IPS-NIHi11 (cell line): ENCODE results near the gene POU2AF2.
"Not testable (repeated sequence)": the region's sequence is repeated elsewhere in the genome, so short reads cannot be mapped to it uniquely, and the experiment has no call there.

ENCODE experiments used
- DNase-seq: peaks from one replicate; pipeline ENCODE4 v3.0.0; 2012; ENCODE audit warnings: mixed read lengths, low spot score

The POU2AF2 gene

DNA sequence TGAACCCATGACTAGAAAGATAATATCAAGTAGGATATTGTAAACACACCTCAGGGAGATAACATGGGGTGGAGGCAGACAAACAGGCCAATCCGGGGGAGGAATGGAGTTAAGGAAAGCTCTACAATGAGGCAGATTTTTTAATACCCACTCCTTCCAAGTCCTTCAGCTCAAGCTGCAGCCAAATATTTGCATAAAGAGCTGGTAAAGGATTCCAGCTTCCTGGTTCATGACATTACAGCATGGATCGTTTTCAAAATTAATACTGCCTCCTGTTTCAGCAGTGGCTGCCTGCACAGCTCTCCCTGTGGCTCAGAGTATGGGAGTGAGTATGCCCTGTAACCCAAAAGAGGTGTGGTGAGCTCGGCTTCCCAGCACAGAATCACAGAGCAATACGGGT lies 57.9 kb downstream of the POU2AF2 start:
- DNase-seq: no peak

DNA sequence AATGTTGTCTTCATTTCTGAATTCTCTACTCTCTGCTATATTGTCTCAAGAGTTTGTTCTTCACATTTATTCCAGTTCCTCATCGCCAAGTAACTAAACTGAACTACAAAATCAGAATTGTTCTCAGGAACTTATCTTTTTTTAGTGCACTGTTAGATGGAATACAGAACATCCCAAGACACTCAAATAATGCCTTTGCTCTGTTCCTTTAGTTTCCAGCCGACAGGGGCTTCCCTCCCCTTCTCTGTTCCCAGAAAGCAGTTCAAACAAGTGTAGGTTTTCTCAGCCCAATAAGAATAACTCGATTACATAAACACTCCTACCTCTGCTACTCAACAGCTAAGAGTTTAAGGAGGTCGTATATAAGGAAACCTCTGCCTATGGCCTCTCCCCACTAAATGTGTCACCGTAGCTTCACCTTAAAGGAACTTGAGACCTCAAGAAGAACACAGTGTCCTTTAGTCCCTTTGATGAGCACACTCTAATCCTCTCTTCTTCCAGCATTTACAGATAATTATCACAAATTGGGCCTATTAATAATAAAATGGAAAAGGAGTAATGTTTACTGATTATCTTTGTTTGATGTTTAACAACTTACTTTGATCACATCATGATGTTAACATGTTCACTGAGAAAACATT lies 59.8 kb downstream of the POU2AF2 start:
- no peak for DNase-seq

DNA sequence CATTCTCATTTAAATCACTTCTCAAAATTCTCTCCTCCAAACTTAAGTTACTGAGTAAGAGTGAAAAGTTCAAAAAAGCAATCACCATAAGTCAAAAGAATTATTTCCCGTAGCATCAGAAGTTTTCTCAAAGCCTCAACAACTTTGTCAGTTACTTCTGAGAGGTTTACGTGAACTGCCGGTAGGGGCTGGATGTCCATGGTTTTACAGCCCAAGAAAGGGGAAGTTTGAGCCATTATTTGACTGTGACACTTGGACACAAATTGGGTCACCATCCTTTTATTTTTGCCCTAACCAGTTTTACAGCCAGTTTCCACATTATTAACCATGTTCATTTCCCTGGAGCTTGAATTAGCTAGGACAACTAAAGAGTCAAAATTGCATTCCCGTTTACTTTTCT lies 60.4 kb downstream of the POU2AF2 start:
- no peak for DNase-seq

GRCh38 chr11:111306321-111306720 lies 60.8 kb downstream of the POU2AF2 start:
- DNase-seq: no peak

GRCh38 chr11:111307472-111308108 lies 62.1 kb downstream of the POU2AF2 start:
- no peak for DNase-seq

- no peak for DNase-seq
Observed at GRCh38 chr11:111308140-111308539, 62.6 kb downstream of the POU2AF2 start.

- no peak for DNase-seq
Observed at GRCh38 chr11:111309215-111309915, 63.8 kb downstream of the POU2AF2 start.

DNA sequence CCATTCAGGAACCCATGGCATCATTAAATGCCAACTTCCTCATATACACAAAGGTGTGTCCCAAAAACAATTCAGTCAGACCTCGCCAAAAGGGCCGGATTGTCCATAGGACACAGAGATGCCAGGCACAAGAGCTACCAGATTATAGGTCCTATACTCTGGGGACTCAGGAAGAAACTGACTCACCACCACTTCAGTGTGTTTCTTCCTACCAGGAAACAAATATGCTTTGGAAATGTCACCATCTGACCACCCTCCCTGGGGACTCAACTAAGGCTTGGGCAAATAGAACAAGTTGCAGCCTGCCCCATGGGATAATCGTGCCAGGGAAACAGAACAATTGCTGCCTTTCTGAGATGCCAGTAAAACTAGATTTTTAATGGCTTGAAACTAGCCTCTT lies 64.6 kb downstream of the POU2AF2 start:
- DNase-seq: no peak

DNA sequence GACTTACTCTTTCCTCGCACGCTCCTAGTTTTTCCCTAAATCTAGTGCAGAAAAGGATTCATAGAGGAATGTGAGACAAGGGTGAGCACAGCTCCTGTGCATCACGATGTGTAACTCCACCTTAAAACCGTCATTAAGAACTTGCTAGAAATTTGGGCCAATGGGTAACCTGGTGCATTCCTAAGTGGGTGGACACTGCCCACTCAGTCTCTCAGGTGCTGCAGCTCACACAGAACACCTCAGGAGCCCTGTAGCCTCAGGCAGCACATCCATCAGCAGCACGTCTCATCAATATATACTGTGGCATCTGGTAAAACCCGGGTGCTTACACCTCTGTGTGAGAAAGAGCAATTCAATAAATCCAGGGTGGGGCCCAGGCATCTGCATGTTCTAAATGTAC lies 65.2 kb downstream of the POU2AF2 start:
- no peak for DNase-seq

GRCh38 chr11:111312076-111312475 lies 66.6 kb downstream of the POU2AF2 start:
- DNase-seq: no peak

DNA sequence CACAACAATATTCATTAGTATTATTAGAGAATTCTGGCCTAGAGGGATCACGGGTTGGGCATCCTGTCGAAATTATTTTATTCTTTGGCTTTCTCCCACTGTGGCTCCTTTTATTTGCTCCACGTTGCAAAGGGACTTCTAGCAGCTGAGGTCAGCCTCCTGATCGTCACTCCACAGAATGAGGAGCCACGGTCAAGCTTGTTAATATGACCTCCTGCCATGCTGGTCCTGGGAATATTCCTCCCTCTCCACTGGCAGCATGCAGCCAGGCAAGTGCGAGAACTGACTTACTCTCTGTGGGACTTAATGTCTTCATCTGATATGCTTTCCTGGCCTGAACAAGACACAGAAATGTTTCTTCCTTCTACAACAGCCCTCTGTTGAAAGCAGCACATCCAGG lies 73.8 kb downstream of the POU2AF2 start:
- DNase-seq: no peak

GRCh38 chr11:111320199-111320598 lies 74.7 kb downstream of the POU2AF2 start:
- not testable (repeated sequence) for DNase-seq

DNA sequence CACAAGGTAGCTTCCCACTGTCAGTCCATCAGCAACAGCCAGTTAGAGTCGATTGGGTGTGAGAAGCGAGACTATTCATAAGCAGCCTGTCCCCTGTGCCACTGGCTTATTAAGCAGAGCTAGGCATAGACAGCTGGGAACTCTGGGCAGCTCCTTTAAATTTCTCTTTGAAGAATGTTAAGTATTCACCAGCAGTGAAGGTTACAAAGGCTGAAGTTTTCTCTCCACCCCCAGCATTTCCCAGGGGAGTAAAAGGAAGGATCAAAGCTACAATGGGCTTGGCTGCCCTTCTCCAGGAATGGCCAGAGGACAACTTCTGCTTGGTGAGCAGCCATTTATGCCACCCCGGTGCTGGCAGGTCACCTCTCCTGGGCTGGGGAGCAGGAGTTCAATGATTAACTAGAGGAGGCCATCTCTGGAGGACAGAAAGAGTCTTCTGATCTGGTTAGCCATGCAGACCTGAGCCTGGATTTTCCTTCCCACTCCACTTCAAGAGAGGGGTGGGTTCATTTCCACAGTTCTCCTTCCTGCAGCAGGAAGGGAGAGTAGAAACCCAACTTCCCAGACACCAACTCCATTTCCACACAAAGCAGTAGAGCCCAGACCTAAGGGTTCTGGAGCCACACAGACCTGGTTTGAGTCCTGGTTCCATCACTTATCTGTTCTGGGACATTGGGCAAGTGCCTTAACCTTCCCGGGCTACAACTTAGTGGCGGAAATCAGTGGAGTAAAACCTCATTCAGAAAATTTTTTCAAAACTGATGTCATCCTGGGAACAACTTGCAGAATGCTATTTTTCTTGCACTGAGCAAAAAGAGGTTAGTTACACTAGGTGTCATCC lies 75.4 kb downstream of the POU2AF2 start:
- DNase-seq: no peak

DNA sequence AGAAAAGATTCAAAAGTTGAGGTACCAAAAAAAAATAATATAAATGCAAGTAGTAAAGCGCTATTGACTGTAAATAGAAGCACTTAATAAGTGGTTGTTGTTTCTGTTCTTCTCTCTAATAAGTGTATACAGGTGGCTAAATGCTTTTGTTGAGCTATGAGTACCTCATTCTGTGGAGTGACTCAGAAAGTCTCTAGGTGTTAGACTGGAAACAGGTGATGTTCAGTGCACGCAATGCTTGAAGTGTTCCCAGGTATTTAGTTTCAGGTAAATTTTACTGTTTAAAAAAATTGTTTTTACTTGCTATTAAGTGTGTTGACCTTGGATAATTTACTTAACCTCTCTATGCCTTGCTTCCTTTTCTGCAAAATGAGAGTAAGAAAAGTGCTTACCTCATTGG lies 77.0 kb downstream of the POU2AF2 start:
- DNase-seq: no peak

DNA sequence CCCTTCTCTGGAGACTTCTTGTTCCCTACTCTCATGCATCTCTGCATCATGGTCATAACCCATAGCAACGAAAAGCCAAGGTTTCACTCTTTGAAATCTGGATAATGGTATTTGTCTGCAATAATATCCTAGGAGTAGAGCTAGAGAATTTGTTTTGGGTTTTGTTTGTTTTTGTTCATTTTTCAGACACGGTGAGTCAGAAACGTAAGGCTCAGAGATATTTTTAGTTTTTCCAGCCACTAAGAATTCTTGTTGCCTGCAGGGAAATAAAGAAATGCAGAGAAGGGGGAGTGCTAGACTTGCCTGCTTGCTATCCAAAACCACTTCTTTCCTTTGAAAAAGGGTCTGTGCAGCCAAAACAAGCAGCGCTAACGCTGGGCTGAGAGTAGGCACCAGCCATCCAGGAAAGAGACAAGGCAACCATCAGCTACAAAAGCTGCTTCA lies 78.8 kb downstream of the POU2AF2 start:
- DNase-seq: no peak

DNA sequence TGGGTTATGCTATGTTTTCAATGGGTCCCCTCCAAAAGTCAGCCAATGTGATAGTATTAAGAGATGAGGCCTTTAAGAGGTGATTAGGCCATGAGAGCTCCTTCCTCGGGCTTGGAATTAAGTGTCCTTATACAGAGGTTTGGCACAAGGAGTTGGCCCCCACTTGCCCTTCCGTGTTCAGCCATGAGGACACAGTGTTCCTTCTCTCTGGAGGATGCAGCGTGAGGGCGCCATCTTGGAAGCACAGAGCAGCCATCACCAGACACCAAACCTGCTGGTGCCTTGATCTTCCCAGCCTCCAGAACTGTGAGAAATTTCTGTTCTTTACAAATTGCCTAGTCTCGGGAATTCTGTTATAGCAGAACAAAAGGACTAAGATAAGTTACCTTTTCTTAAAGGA lies 79.7 kb downstream of the POU2AF2 start:
- no peak for DNase-seq

- DNase-seq: no peak
Observed at GRCh38 chr11:111326824-111327223, 81.3 kb downstream of the POU2AF2 start.

GRCh38 chr11:111327908-111328624 lies 82.5 kb downstream of the POU2AF2 start:
- peak; percentile 36 for DNase-seq

GRCh38 chr11:111329306-111330204 lies 84.0 kb downstream of the POU2AF2 start:
- no peak for DNase-seq

DNA sequence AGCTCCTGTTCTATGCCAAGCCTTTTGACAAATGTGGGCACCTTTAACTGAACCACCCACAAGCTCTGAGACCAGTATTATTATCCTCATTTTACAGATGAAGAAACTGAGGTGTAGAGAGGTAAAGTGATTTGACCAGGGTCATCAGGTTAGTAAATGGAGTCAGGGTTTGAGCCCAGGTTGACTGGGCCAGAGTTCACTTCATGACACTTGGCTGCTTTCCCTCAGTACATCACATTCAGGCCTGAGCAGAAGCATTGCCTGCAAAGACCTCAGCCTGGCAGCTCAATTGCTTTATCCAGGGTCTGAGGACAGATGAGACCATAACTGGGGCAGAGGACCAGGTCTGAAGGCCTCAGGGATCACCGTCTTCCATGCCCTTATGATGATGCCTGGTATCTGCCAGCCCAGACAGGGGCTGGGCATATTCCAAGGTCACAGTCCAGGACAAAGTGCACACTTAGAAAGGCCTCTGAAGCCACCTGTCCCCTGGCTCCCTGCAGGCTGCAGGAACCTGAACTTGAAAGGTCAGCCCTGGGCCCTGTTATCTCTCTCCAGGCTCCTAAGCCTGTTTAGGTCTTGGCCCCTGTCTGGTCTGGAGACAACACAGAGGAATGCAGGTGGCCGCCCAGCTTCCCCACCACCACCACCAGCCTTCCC lies 84.8 kb downstream of the POU2AF2 start:
- no peak for DNase-seq
